Neural progenitor cell (in vitro differentiated cells): ENCODE measurements around the gene CDCA3.

ENCODE experiments used
- EZH2 ChIP-seq: fragments of 200-600 bp; sonication (generic); IDR thresholded peaks from 2 replicates; pipeline ENCODE4 v1.6.1; 2017; ENCODE audit warnings: antibody characterized with exemption, mild to moderate bottlenecking, moderate library complexity
- TF ChIP-seq, protein P1 (sequence below): fragments of 200-600 bp; sonication (generic); IDR thresholded peaks from 2 replicates; pipeline ENCODE4 v1.5.1; 2017; ENCODE audit warnings: antibody characterized with exemption, mild to moderate bottlenecking

DNA sequence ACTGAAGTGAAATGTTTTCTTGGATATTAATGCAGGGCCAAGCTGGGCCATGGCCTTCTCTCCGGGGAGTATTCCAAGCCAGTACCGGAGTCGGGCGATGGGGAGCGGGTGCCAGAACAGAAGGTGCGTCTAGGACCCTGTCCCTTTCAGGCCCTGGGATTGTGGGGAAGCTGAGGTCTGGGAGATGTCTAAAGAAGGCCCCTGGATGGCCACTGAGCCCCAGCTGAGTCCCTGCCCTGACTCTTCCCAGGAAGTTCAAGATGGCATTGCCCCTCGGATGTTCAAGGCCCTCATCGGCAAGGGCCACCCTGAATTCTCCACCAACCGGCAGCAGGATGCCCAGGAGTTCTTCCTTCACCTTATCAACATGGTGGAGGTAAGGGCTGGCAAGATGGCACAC, 9.0 kb upstream of the CDCA3 start:
- TF ChIP-seq, protein P1, sequence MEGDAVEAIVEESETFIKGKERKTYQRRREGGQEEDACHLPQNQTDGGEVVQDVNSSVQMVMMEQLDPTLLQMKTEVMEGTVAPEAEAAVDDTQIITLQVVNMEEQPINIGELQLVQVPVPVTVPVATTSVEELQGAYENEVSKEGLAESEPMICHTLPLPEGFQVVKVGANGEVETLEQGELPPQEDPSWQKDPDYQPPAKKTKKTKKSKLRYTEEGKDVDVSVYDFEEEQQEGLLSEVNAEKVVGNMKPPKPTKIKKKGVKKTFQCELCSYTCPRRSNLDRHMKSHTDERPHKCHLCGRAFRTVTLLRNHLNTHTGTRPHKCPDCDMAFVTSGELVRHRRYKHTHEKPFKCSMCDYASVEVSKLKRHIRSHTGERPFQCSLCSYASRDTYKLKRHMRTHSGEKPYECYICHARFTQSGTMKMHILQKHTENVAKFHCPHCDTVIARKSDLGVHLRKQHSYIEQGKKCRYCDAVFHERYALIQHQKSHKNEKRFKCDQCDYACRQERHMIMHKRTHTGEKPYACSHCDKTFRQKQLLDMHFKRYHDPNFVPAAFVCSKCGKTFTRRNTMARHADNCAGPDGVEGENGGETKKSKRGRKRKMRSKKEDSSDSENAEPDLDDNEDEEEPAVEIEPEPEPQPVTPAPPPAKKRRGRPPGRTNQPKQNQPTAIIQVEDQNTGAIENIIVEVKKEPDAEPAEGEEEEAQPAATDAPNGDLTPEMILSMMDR = no peak
- no peak for TF ChIP-seq EZH2
